ENCODE measurements around the gene NXN. TPM values are rescaled to one million over a fixed set of nuclear protein-coding genes. Genes with fewer than 3 reads are reported as not detected.
A peak's percentile ranks its signal among the peaks of the same experiment; 100 is the strongest.

Gene NXN
- polyA plus RNA-seq, 3 donors, result not detected

DNA sequence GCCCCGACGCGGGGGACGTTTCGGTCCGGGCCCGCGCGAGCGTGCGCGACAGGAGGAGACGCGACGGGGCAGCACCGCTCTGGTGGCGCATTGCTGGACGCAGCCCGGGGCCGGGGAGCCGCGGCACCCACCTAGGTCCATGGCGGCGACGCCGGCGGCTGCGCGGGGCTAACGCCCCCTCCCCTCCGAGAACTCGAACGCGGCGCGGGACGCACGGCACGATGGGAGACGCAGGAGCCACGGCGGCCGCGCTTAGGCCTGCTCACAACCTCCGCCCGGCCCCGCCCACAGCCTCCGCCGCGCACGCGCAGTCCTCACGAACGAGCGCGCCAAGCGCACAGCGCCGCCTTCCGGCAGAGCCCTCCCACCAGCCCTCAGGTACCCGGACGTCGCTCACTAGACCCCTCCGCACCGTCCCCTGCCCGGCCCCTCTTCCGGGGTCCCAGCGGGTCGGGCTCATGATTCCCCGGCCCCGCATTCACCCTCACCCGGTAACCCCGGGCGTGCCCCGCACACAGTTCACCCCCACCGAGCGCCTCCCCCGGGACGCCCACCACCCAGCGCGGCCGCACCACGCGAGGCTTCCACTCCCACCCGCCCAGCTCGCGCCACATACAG, 227.5 kb downstream of the NXN start, which contains the start of gene GEMIN4:
Gene GEMIN4, minus strand, starts transcription at position 263 of the 618 bp plus-strand sequence. Its CDS starts 122 bp downstream, at position 141.
- Histone ChIP-seq H4K20me1 (ENCODE audit: insufficient read depth, low read length) (peaks cover 5% of the 10 kb centered on the region), H3K4me2 (replicated peaks; ENCODE audit: extremely low read depth, low read length, poor library complexity, severe bottlenecking) (peak within 1 kb of the TSS; percentile 98), H3K4me3 (replicated peaks in 1 of 3; ENCODE audit: low read depth in 2 of 3, low read length in 3 of 3) (peak within 1 kb of the TSS; percentile 36 to 87 (median 62)), H3K27ac (ENCODE audit: low read depth in 1 of 2, low read length in 2 of 2) (peak within 1 kb of the TSS; percentile 50 to 84), H3K79me2 (ENCODE audit: insufficient read depth, low read length) (peaks cover 38% of the 10 kb centered on the region), H2AFZ (ENCODE audit: insufficient read depth, low read depth, low read length, poor library complexity, severe bottlenecking) (peak within 1 kb of the TSS; percentile 99), H3K9ac (ENCODE audit: insufficient read depth, low read length, poor library complexity, severe bottlenecking) (peak within 1 kb of the TSS; percentile 89), H3K4me1 (ENCODE audit: control insufficient read depth in 1 of 2, insufficient read depth in 2 of 2, low read length in 2 of 2) (peaks cover 19 to 26% of the 10 kb centered on the region in 2 donors), H3K27me3 (ENCODE audit: control insufficient read depth in 2 of 2, insufficient read depth in 2 of 2, low read length in 2 of 2) (no peaks in the 10 kb centered on the region), H3K36me3 (replicated peaks in 1 of 2; ENCODE audit: control insufficient read depth in 1 of 2, insufficient read depth in 2 of 2, low read length in 2 of 2) (peaks cover 15 to 24% of the 10 kb centered on the region in 2 donors), H3K9me3 (replicated peaks in 1 of 2; ENCODE audit: control insufficient read depth in 1 of 2, insufficient read depth in 1 of 2, low read length in 2 of 2) (no peaks in the 10 kb centered on the region)
- H3K4me3 Mint-ChIP-seq, result peak within 1 kb of the TSS; percentile 94 to 98
- WGBS (ENCODE audit: insufficient coverage), result under 1% methylated on average over 71 of the region's 87 CpGs
- DNase-seq, result peak; percentile 86 to 89 (median 87)
- peak within 1 kb of the TSS; percentile 89 to 97 (median 94) for H3K27ac Mint-ChIP-seq
- TF ChIP-seq, protein P1, sequence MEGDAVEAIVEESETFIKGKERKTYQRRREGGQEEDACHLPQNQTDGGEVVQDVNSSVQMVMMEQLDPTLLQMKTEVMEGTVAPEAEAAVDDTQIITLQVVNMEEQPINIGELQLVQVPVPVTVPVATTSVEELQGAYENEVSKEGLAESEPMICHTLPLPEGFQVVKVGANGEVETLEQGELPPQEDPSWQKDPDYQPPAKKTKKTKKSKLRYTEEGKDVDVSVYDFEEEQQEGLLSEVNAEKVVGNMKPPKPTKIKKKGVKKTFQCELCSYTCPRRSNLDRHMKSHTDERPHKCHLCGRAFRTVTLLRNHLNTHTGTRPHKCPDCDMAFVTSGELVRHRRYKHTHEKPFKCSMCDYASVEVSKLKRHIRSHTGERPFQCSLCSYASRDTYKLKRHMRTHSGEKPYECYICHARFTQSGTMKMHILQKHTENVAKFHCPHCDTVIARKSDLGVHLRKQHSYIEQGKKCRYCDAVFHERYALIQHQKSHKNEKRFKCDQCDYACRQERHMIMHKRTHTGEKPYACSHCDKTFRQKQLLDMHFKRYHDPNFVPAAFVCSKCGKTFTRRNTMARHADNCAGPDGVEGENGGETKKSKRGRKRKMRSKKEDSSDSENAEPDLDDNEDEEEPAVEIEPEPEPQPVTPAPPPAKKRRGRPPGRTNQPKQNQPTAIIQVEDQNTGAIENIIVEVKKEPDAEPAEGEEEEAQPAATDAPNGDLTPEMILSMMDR (IDR thresholded peaks at IDR 0.05), result peak; percentile 98
- peaks cover 0 to 7% (median 2%) of the 10 kb centered on the region in 3 donors for H3K27me3 Mint-ChIP-seq (ENCODE audit: low read depth in 3 of 3)
- peaks cover 0 to 3% (median 0%) of the 10 kb centered on the region in 7 donors for H3K9me3 Mint-ChIP-seq
- intact Hi-C loops (cut with micrococcal nuclease), result loop anchor here (5.0 kb wide), 2 partner anchors 35 to 605 kb away; no protein-coding TSS in a partner anchor
- H3K4me1 Mint-ChIP-seq, result peaks cover 29% of the 10 kb centered on the region
- peaks cover 26 to 28% of the 10 kb centered on the region in 2 donors for H3K36me3 Mint-ChIP-seq

DNA sequence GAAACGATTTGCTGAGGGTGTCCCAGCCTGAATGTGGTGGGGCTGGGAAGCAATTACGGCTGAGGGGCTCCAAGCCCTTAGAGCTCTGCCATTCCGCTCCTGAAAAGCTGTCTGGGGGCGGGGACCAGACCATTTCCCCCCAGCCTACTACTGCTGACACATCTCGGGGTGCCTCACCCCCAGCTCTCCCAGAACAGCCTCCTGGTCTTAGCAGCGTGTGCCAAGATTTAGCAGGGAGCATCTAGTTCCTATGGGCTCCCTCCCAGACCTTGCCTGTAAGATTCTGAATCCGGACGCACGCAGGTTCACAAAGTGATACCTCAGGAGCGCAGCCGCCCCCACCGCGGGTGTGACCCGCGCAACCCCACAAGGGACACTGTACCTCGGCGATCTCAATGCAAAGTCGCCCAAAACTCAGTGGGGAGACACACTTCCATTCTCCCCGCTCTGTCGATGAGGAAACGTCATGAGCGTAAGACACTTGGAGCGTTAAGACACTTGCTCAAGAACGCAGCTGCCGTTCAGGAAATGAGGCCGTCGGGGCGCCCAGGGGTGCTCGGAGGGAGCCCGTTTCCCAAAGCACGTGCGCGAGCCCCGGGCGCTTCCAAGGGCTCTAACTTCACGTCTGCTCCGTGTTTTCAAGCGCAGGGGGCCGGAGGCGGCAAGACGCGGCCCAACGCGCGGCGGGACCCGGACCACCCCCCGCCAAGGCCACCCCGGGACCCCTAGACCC, 228.1 kb downstream of the NXN start:
- H3K36me3 ChIP-seq (replicated peaks in 1 of 2; ENCODE audit: control insufficient read depth in 1 of 2, insufficient read depth in 2 of 2, low read length in 2 of 2), result peaks cover 17 to 24% of the 10 kb centered on the region in 2 donors
- Mint-ChIP-seq H3K9me3 (peaks cover 0 to 3% (median 0%) of the 10 kb centered on the region in 7 donors), H3K4me3 (peak overlapping the region; percentile 94 to 98), H3K27me3 (ENCODE audit: low read depth in 3 of 3) (peaks cover 0 to 7% (median 2%) of the 10 kb centered on the region in 3 donors), H3K36me3 (peaks cover 27 to 29% of the 10 kb centered on the region in 2 donors), H3K4me1 (peaks cover 29% of the 10 kb centered on the region), H3K27ac (peak overlapping the region; percentile 89 to 97 (median 94))
- peak overlapping the region; percentile 89 for H3K9ac ChIP-seq (ENCODE audit: insufficient read depth, low read length, poor library complexity, severe bottlenecking)
- peak; percentile 64 to 74 (median 66) for DNase-seq
- H3K4me3 ChIP-seq (replicated peaks in 1 of 3; ENCODE audit: low read depth in 2 of 3, low read length in 3 of 3), result peak overlapping the region; percentile 36 to 87 (median 62)
- intact Hi-C loops (cut with micrococcal nuclease), result loop anchor here (5.0 kb wide), 2 partner anchors 34 to 604 kb away; no protein-coding TSS in a partner anchor
- no peaks in the 10 kb centered on the region for H3K9me3 ChIP-seq (replicated peaks in 1 of 2; ENCODE audit: control insufficient read depth in 1 of 2, insufficient read depth in 1 of 2, low read length in 2 of 2)
- H3K27me3 ChIP-seq (ENCODE audit: control insufficient read depth in 2 of 2, insufficient read depth in 2 of 2, low read length in 2 of 2), result no peaks in the 10 kb centered on the region
- H3K4me2 ChIP-seq (replicated peaks; ENCODE audit: extremely low read depth, low read length, poor library complexity, severe bottlenecking), result peak overlapping the region; percentile 98
- under 1% methylated on average over 46 of the region's 49 CpGs for WGBS (ENCODE audit: insufficient coverage)
- H3K4me1 ChIP-seq (ENCODE audit: control insufficient read depth in 1 of 2, insufficient read depth in 2 of 2, low read length in 2 of 2), result peaks cover 19 to 26% of the 10 kb centered on the region in 2 donors
- H3K79me2 ChIP-seq (ENCODE audit: insufficient read depth, low read length), result peaks cover 43% of the 10 kb centered on the region
- H3K27ac ChIP-seq (ENCODE audit: low read depth in 1 of 2, low read length in 2 of 2), result peak overlapping the region; percentile 50 to 84
- H4K20me1 ChIP-seq (ENCODE audit: insufficient read depth, low read length), result peaks cover 5% of the 10 kb centered on the region
- H2AFZ ChIP-seq (ENCODE audit: insufficient read depth, low read depth, low read length, poor library complexity, severe bottlenecking), result peak overlapping the region; percentile 99
- TF ChIP-seq, protein P1 (IDR thresholded peaks at IDR 0.05), result no peak
